Esophagus squamous epithelium (tissue), 5 donors: ENCODE measurements around the gene ATF7IP. TPM values are rescaled to one million over a fixed set of nuclear protein-coding genes. Genes with fewer than 3 reads are reported as not detected.
A peak's percentile ranks its signal among the peaks of the same experiment; 100 is the strongest.
"Not testable (repeated sequence)": the region's sequence is repeated elsewhere in the genome, so short reads cannot be mapped to it uniquely, and the experiment has no call there.

ENCODE experiments used
- DNase-seq: peaks from one replicate; lab custom pipeline; 2025; lab: John Stamatoyannopoulos, UW
- H3K27ac ChIP-seq, 4 donors: fragments of 200-600 bp; sonication (generic); one replicate each; pipeline ENCODE4 v1.5.1; 2016 to 2019; ENCODE audit warnings: mild to moderate bottlenecking in 1 of 4
- H3K27me3 ChIP-seq, 4 donors: fragments of 200-600 bp; sonication (generic); 1 replicate in 3 of 4; 2 replicates in 1 of 4; pipeline versions ENCODE4 v1.5.1 to v1.6.0; 2017 to 2021; ENCODE audit warnings: antibody characterized with exemption in 1 of 4
- H3K36me3 ChIP-seq, 3 donors: fragments of 200-600 bp; sonication (generic); one replicate each; pipeline ENCODE4 v1.5.1; 2016 to 2019
- H3K4me1 ChIP-seq, 3 donors: fragments of 200-600 bp; sonication (generic); one replicate each; pipeline ENCODE4 v1.5.1; 2017 to 2019
- H3K4me3 ChIP-seq, 4 donors: fragments of 200-600 bp; sonication (generic); 1 replicate in 3 of 4; 2 replicates in 1 of 4; pipeline ENCODE4 v1.5.1; 2016 to 2019; ENCODE audit warnings: mild to moderate bottlenecking in 2 of 4, moderate library complexity in 1 of 4
- H3K9me3 ChIP-seq, 3 donors: fragments of 200-600 bp; sonication (generic); one replicate each; pipeline ENCODE4 v1.5.1; 2016 to 2019
- POLR2A ChIP-seq, 4 donors: fragments of 450-650 bp; IDR thresholded peaks; one replicate each; pipeline ENCODE4 v1.6.1; 2017; ENCODE audit warnings: antibody characterized with exemption in 4 of 4, mild to moderate bottlenecking in 4 of 4, moderate library complexity in 3 of 4
- WGBS, 2 donors: methylation state at CpG; one replicate each; pipeline ENCODE4 v1.1.5; 2018; 5-methylcytosine and 5-hydroxymethylcytosine counted together
- intact Hi-C: fragments of 100-400 bp; cut with DNase I; formaldehyde crosslinking; loops from one replicate; pipeline ENCODE4 v1.15.0; 2022
- total RNA-seq, 4 donors: library from RNA; depleted of rRNA; stranded (reverse); fragments of >200 nt; gene quantifications; one replicate each; pipeline ENCODE4 v1.1.0, GENCODE V29; 2016
- TF ChIP-seq, protein P1 (sequence below), 6 experiments: fragments of 450-650 bp in 4 of 6; fragments of 200-600 bp in 2 of 6; sonication (generic) in 2 of 6; IDR thresholded peaks; one replicate each; pipeline ENCODE4 v1.5.1; 2016 to 2019; ENCODE audit warnings: antibody characterized with exemption in 6 of 6, mild to moderate bottlenecking in 4 of 6, moderate library complexity in 4 of 6
- donor health status: DM: yes; HTN: yes; CAD: no.

The ATF7IP gene
- total RNA-seq, 4 donors from 2014 or later = 29.2 to 38.7 (median 34.8) TPM

DNA sequence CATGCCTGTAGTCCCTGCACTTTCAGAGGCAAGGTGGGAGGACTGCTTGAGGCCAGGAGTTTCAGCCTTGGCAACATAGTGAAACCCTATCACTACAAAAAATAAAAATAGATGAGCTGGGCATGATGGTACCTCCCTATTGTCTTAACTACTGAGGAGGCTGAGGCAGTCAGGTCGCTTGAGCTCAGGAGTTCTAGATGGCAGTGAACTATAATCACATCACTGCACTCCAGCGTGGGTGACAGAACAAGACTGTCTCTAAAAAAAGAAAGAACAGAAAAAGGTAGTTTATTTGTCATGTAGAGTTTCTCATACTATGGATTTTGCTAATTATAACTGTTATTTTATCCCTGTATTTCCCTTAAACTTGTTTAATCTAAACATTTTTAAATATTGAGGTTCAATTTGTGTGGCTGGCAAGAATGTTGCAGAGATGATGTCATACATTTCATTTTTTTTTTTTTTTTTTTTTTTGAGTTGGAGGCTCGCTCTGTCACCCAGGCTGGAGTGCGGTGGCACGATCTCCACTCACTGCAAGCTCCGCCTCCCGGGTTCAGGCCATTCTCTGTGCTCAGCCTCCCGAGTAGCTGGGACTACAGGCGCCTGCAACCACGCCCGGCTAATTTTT lies 39.7 kb upstream of the ATF7IP start:
- Histone ChIP-seq H3K4me3 (no peak overlapping the region), H3K27ac (no peak overlapping the region), H3K36me3 (no peaks in the 10 kb centered on the region), H3K4me1 (peaks cover 0 to 10% (median 3%) of the 10 kb centered on the region in 3 donors), H3K9me3 (no peaks in the 10 kb centered on the region), H3K27me3 (no peaks in the 10 kb centered on the region)
- DNase-seq = no peak
- TF ChIP-seq, protein P1, sequence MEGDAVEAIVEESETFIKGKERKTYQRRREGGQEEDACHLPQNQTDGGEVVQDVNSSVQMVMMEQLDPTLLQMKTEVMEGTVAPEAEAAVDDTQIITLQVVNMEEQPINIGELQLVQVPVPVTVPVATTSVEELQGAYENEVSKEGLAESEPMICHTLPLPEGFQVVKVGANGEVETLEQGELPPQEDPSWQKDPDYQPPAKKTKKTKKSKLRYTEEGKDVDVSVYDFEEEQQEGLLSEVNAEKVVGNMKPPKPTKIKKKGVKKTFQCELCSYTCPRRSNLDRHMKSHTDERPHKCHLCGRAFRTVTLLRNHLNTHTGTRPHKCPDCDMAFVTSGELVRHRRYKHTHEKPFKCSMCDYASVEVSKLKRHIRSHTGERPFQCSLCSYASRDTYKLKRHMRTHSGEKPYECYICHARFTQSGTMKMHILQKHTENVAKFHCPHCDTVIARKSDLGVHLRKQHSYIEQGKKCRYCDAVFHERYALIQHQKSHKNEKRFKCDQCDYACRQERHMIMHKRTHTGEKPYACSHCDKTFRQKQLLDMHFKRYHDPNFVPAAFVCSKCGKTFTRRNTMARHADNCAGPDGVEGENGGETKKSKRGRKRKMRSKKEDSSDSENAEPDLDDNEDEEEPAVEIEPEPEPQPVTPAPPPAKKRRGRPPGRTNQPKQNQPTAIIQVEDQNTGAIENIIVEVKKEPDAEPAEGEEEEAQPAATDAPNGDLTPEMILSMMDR (IDR thresholded peaks at IDR 0.05) = no peak
- TF ChIP-seq POLR2A (IDR thresholded peaks at IDR 0.05) = no peak
- WGBS, 2 donors = 82 to 91% methylated on average over 5 to 11 of the region's 11 CpGs
- intact Hi-C loops = no loop called here

DNA sequence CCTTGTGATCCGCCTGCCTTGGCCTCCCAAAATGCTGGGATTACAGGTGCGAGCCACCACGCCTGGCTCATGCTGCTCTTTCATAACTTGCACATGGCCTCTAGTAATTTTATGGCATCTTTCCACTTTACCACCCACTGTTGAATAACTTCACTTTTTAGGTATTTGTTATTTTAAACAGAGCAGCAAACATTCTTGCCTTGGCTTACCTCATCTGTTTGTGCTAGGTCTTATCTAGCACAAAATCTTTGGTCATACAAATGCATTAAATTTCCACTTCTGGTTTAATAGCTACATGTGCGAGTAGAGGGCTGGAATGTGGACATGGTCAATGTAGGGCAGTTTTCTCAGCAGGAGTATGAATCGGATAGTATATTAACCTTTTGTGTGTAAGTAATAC lies 38.8 kb upstream of the ATF7IP start:
- Histone ChIP-seq H3K36me3 (no peaks in the 10 kb centered on the region), H3K27ac (no peak overlapping the region), H3K4me3 (no peak overlapping the region), H3K27me3 (no peaks in the 10 kb centered on the region), H3K9me3 (peaks cover 0 to under 1% (median 0%) of the 10 kb centered on the region in 3 donors), H3K4me1 (peaks cover 0 to 10% (median 3%) of the 10 kb centered on the region in 3 donors)
- intact Hi-C loops = no loop called here
- 93 to 95% methylated on average over 5 of the region's 5 CpGs for WGBS, 2 donors
- TF ChIP-seq POLR2A (IDR thresholded peaks at IDR 0.05) = no peak
- TF ChIP-seq, protein P1 (IDR thresholded peaks at IDR 0.05) = no peak
- DNase-seq = no peak

DNA sequence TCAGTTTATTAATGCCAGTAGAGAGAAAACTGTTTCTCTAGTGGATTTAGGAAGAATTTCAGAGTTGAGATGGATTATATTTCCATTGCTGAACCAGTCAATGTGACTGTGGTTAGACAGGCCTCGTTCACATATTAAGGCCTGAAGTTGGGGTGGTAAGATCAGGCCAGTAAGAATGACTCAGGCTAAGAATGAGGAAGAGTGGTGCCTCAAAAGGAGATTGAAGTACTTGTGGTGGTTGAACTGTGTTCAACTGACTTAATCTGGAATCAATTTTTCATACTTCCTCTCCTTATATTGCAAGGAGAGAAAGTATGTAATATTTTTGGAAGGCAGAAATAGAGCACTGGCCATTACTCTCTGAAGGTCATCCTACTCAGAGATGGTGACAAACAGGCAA lies 37.8 kb upstream of the ATF7IP start:
- peak overlapping the region; percentile 25 to 60 (median 44) for H3K27ac ChIP-seq
- no peaks in the 10 kb centered on the region for H3K27me3 ChIP-seq
- peaks cover 0 to 11% (median 0%) of the 10 kb centered on the region in 3 donors for H3K9me3 ChIP-seq
- intact Hi-C loops = no loop called here
- peaks cover 0 to 10% (median 3%) of the 10 kb centered on the region in 3 donors for H3K4me1 ChIP-seq
- H3K36me3 ChIP-seq = no peaks in the 10 kb centered on the region
- no peak for TF ChIP-seq POLR2A (IDR thresholded peaks at IDR 0.05)
- TF ChIP-seq, protein P1 (IDR thresholded peaks at IDR 0.05) = no peak
- H3K4me3 ChIP-seq = no peak overlapping the region
- 12 to 24% methylated on average over 1 of the region's 1 CpG for WGBS, 2 donors
- DNase-seq = no peak

- H3K27me3 ChIP-seq = no peaks in the 10 kb centered on the region
- TF ChIP-seq, protein P1 (IDR thresholded peaks at IDR 0.05) = no peak
- no peak for TF ChIP-seq POLR2A (IDR thresholded peaks at IDR 0.05)
- H3K27ac ChIP-seq = no peak overlapping the region
- no peak for DNase-seq
- H3K4me1 ChIP-seq = peaks cover 0 to 10% (median 3%) of the 10 kb centered on the region in 3 donors
- H3K36me3 ChIP-seq = no peaks in the 10 kb centered on the region
- H3K4me3 ChIP-seq = no peak overlapping the region
- H3K9me3 ChIP-seq = peaks cover 0 to 23% (median 0%) of the 10 kb centered on the region in 3 donors
- WGBS, 2 donors = 82 to 90% methylated on average over 4 to 5 of the region's 5 CpGs
- intact Hi-C loops = no loop called here
These were observed 33.0 kb upstream of the ATF7IP start for GRCh38 chr12:14332482-14332881.

DNA sequence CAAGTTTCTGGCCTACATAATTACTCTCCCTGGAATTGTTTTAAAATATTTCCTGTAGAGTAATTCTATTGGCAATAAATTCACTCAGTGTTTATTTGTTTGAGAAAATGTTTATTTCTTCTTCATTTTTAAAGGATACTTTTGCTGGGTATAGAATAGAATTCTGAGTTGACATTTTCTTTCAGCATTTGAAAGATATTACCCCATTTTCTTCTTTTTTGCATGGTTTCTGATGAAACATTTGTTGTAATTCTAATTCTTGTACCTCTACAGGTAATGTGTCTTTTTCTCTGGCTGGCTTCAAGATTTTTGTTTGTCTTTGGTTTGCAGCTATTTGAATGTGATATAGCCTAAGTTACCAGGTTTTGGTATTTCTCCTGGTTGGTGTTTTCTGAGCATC lies 25.1 kb upstream of the ATF7IP start:
- DNase-seq = no peak
- intact Hi-C loops = no loop called here
- Histone ChIP-seq H3K36me3 (no peaks in the 10 kb centered on the region), H3K4me1 (no peaks in the 10 kb centered on the region), H3K9me3 (peaks cover 0 to 27% (median 0%) of the 10 kb centered on the region in 3 donors), H3K4me3 (no peak overlapping the region), H3K27ac (no peak overlapping the region), H3K27me3 (no peaks in the 10 kb centered on the region)
- TF ChIP-seq, protein P1 (IDR thresholded peaks at IDR 0.05) = no peak
- no peak for TF ChIP-seq POLR2A (IDR thresholded peaks at IDR 0.05)

DNA sequence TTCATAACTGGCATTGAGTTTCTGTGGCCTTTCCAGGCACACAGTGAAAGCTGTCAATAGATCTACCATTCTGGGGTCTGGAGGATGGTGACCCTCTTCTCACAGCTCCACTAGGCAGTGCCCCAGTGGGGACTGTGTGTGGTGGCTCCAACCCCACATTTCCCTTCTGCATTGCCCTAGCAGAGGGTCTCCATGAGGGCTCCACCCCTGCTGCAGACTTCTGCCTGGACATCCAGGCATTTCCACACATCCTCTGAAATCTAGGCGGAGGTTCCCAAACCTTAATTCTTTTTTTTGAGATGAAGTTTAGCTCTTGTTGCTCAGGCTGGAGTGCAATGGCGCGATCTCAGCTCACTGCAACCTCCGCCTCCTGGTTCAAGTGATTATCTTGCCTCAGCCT lies 14.0 kb upstream of the ATF7IP start:
- 98 to 100% methylated on average over 4 of the region's 4 CpGs for WGBS, 2 donors
- H3K4me1 ChIP-seq, H3K27me3 ChIP-seq, H3K27ac ChIP-seq, H3K4me3 ChIP-seq, intact Hi-C loops, H3K36me3 ChIP-seq, DNase-seq: not testable (repeated sequence)
- H3K9me3 ChIP-seq = peaks cover 0 to 18% (median 14%) of the 10 kb centered on the region in 3 donors

DNA sequence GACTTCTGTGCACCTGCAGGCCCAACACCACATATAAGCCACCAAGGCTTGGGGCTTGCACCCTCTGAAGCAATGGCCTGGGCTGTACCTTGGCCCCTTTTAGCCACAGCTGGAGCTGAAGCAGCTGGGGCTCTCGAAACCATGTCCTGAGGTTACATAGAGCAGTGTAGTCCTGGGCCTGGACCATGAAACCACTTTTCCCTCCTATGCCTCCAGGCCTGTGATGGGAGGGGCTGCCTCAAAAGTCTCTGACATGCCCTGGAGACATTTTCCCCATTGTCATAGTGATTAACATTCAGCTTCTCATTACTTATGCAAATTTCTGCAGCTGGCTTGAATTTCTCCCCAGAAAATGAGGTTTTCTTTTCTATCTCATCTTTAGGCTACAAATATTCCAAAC lies 13.4 kb upstream of the ATF7IP start:
- H3K27me3 ChIP-seq, H3K4me3 ChIP-seq, H3K4me1 ChIP-seq, H3K27ac ChIP-seq, intact Hi-C loops, H3K36me3 ChIP-seq, DNase-seq: not testable (repeated sequence)
- 83% methylated on average over 1 of the region's 1 CpG; no CpG with 5 or more reads in 1 of the 2 donors for WGBS, 2 donors
- peaks cover 0 to 18% (median 14%) of the 10 kb centered on the region in 3 donors for H3K9me3 ChIP-seq

DNA sequence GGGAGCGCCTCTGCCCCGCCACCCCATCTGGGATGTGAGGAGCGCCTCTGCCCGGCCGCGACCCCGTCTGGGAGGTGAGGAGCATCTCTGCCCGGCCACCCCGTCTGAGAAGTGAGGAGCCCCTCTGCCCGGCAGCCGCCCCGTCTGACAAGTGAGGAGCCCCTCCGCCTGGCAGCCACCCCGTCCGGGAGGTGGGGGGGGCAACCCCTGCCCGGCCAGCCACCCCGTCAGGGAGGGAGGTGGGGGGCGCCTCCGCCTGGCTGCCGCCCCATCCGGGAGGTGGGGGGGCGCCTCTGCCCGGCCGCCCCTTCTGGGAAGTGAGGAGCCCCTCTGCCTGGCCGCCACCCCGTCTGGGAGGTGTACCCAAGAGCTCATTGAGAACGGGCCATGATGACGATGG lies 10.8 kb upstream of the ATF7IP start:
- H3K4me3 ChIP-seq, H3K36me3 ChIP-seq, H3K27me3 ChIP-seq, H3K27ac ChIP-seq, DNase-seq, H3K4me1 ChIP-seq, intact Hi-C loops: not testable (repeated sequence)
- H3K9me3 ChIP-seq = peaks cover 0 to 18% (median 14%) of the 10 kb centered on the region in 3 donors
- WGBS, 2 donors = 80% methylated on average over 2 of the region's 28 CpGs; no CpG with 5 or more reads in 1 of the 2 donors
